ENCODE measurements around the gene ZDHHC7. TPM values are rescaled to one million over a fixed set of nuclear protein-coding genes. Genes with fewer than 3 reads are reported as not detected.

The ZDHHC7 gene
- total RNA-seq, 6 donors from 2014 or later: 77.4 to 112 (median 92.7) TPM

DNA sequence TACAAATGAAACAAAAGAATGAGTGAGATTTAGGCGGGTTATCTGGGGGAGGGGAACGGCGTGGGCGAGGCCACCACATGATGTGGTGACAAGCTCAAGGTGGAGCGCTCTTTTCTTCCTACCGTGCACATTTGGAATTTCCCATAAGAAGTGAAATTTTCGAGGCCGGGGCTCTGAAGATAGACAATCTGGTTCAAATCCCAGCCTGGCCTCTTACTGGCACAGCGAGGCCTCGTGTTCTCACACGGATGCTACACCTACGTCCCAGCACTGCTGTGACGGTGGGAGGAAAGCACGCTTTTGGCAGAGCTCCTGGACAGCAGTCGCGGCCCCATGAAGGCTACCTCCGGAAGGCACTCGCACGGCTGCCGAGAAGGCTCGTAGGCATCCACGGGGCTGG is 25.2 kb downstream of the ZDHHC7 start:
- WGBS, 2 donors: 94 to 96% methylated on average over 17 to 22 of the region's 22 CpGs
- H3K36me3 ChIP-seq: peaks cover 36 to 77% (median 59%) of the 10 kb centered on the region in 4 donors

DNA sequence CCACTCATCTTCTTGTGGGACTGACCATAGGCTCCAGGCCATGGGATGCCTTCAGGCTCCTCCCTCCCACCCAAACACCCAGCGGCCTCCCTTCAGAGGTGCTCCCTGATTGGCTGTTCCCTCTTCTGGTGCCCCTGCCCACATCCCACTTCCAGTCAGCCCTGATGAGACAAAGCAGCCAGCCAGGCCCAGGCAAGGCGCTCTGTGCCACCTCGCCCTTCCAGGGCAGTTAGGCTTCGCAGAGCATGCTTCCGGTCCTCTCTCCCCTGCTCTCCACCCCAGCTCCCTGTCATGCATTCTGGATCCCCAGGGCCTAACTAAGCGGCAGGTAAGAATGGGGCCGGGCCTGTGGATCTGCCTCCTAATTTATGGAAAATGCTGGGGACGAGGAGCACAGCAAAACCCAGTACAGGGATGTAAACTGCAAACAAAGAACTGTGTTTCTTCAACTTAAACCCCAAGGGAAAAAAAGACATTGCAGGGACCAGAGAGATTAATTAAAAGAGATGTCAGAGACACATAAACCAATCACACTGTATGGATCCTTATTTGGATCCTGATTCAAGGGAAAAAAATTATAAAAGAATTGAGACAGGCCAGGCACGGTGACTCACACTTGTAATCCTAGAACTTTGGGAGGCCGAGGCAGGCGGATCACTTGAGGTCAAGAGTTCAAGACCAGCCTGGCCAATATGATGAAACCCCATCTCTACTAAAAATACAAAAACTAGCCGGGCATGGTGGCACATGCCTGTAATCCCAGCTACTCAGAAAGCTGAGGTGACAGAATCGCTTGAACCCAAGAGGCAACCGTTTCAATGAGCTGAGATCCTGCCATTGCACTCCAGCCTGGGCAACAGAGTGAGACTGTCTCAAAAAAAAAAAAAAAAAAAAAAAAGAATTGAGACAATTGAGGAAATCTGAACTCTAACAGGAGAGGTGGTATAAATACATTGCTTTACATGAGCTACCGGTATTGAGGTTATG is 26.0 kb downstream of the ZDHHC7 start:
- H3K4me1 ChIP-seq: peaks cover 11 to 35% (median 26%) of the 10 kb centered on the region in 4 donors
- H3K9me3 ChIP-seq: no peaks in the 10 kb centered on the region
- peaks cover 36 to 78% (median 62%) of the 10 kb centered on the region in 4 donors for H3K36me3 ChIP-seq
- no peaks in the 10 kb centered on the region for H3K27me3 ChIP-seq
- ATAC-seq (ENCODE audit: low FRiP score in 2 of 2) (peak in 1 of 2 donors; percentile 12), DNase-seq (no peak)
- TF ChIP-seq POLR2AphosphoS5 (IDR thresholded peaks at IDR 0.05) (no peak), EP300 (IDR thresholded peaks at IDR 0.05) (no peak), POLR2A (IDR thresholded peaks at IDR 0.05) (no peak)
- TF ChIP-seq, protein P1, sequence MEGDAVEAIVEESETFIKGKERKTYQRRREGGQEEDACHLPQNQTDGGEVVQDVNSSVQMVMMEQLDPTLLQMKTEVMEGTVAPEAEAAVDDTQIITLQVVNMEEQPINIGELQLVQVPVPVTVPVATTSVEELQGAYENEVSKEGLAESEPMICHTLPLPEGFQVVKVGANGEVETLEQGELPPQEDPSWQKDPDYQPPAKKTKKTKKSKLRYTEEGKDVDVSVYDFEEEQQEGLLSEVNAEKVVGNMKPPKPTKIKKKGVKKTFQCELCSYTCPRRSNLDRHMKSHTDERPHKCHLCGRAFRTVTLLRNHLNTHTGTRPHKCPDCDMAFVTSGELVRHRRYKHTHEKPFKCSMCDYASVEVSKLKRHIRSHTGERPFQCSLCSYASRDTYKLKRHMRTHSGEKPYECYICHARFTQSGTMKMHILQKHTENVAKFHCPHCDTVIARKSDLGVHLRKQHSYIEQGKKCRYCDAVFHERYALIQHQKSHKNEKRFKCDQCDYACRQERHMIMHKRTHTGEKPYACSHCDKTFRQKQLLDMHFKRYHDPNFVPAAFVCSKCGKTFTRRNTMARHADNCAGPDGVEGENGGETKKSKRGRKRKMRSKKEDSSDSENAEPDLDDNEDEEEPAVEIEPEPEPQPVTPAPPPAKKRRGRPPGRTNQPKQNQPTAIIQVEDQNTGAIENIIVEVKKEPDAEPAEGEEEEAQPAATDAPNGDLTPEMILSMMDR (IDR thresholded peaks at IDR 0.05): no peak
- 81 to 85% methylated on average over 15 of the region's 15 CpGs for WGBS, 2 donors
- peak overlapping the region in 3 of 4 donors; percentile 11 to 75 (median 33) for H3K27ac ChIP-seq
- H3K4me3 ChIP-seq: no peak overlapping the region

More for the DNA sequence above, 25.2 kb downstream of the ZDHHC7 start:
- H3K4me3 ChIP-seq: no peak overlapping the region
- no peak for ATAC-seq (ENCODE audit: low FRiP score in 2 of 2)
- H3K27ac ChIP-seq: peak overlapping the region in 1 of 4 donors; percentile 33
- H3K27me3 ChIP-seq: no peaks in the 10 kb centered on the region
- no peak for DNase-seq
- H3K9me3 ChIP-seq: no peaks in the 10 kb centered on the region
- no peak for TF ChIP-seq POLR2A (IDR thresholded peaks at IDR 0.05)
- no peak for TF ChIP-seq EP300 (IDR thresholded peaks at IDR 0.05)
- TF ChIP-seq POLR2AphosphoS5 (IDR thresholded peaks at IDR 0.05): no peak
- TF ChIP-seq, protein P1 (IDR thresholded peaks at IDR 0.05): no peak
- peaks cover 11 to 35% (median 26%) of the 10 kb centered on the region in 4 donors for H3K4me1 ChIP-seq

DNA sequence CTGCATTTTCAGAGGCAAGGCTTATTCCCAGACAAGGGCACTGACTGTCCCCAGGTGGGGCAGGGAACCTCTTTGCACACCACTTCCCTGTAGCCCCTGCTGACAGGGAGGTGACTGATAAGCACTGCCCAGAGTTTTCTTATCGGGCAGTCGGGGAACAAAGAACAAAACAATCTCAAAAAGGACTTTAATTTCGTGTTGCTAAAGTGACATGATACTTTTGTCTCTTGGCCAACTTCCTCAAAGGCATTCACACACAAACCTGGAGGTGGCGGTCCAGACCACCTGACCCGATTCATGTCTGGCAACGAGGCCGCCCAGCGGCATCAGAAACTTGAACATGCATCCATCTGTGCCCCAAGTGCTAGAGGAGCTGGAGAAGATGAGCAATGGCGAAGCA is 28.9 kb downstream of the ZDHHC7 start:
- Histone ChIP-seq H3K27me3 (no peaks in the 10 kb centered on the region), H3K36me3 (peaks cover 15 to 78% (median 44%) of the 10 kb centered on the region in 4 donors), H3K4me3 (no peak overlapping the region), H3K27ac (peak overlapping the region in 3 of 4 donors; percentile 54 to 75 (median 70)), H3K9me3 (no peaks in the 10 kb centered on the region), H3K4me1 (peaks cover 16 to 45% (median 33%) of the 10 kb centered on the region in 4 donors)
- WGBS, 2 donors: 53 to 59% methylated on average over 9 of the region's 9 CpGs
- TF ChIP-seq EP300 (IDR thresholded peaks at IDR 0.05) (no peak), POLR2AphosphoS5 (IDR thresholded peaks at IDR 0.05) (no peak)
- TF ChIP-seq, protein P1 (IDR thresholded peaks at IDR 0.05): peak in 3 of 6 experiments; percentile 33 to 50 (median 33)
- ATAC-seq (ENCODE audit: low FRiP score in 2 of 2): peak in 1 of 2 donors; percentile 23
- DNase-seq: peak in 1 of 2 donors; percentile 67

DNA sequence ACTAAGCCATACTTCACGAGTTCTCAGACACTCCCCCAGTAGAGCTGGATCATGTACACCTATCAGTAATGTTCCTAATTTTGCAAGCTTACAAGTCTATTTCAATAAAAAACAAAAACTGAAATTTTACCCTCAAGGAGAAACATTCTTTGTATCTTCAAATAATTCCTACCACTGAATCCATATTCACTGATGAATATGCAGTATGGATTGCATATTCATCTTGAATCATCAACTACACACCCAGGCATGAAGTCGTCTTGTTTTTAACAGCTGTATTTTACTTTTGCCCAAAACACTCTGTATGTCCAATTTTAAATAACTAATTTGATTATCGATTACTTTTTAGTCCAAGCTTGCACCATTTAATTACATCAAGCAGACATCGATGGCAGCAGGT is 31.8 kb downstream of the ZDHHC7 start:
- no peaks in the 10 kb centered on the region for H3K9me3 ChIP-seq
- WGBS, 2 donors: 91 to 94% methylated on average over 4 of the region's 4 CpGs
- H3K36me3 ChIP-seq: peaks cover 23 to 81% (median 53%) of the 10 kb centered on the region in 4 donors
- H3K27ac ChIP-seq: no peak overlapping the region
- H3K4me1 ChIP-seq: peaks cover 21 to 49% (median 36%) of the 10 kb centered on the region in 4 donors
- TF ChIP-seq POLR2AphosphoS5 (IDR thresholded peaks at IDR 0.05): no peak
- DNase-seq: no peak
- H3K27me3 ChIP-seq: no peaks in the 10 kb centered on the region
- ATAC-seq (ENCODE audit: low FRiP score in 2 of 2): no peak
- H3K4me3 ChIP-seq: no peak overlapping the region

DNA sequence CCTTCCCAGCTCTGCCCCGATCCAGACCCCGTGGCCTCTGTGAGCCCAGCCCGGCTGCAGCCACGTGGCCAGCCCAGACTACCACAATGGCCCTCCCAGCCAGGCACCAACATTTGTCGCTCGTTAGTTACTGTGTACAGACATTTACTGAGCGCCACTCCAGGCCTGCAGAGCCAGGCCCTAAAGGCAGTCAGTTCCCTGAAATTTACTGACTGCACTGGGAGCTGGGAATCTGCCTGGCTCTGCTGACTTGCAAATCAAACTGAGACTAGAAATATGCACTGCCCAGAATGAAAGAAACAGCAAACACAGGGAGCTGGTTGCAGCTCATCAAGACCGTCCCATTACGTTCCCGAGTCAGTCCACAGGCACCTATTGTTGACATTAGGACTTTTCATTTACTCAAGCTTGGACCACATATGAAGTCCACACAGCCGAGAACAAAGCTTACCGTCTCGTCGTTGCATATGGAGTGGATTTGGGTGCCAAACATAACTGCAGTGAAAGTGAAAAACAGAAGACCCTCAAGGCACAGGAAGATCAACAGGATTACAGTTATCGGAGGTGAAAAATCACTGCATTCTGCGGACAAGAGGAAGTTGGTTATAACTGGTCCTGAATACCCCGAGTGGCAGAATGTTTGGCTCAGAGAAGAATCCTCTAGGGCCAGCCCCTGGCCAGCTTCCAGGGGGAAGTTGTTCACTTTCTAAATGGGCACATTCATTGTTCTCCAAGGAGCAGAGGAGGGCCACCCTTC is 34.5 kb downstream of the ZDHHC7 start:
- peak; percentile 39 to 66 for ATAC-seq (ENCODE audit: low FRiP score in 2 of 2)
- Histone ChIP-seq H3K27me3 (no peaks in the 10 kb centered on the region), H3K4me3 (no peak overlapping the region), H3K9me3 (no peaks in the 10 kb centered on the region), H3K36me3 (peaks cover 23 to 83% (median 53%) of the 10 kb centered on the region in 4 donors), H3K4me1 (peaks cover 19 to 45% (median 34%) of the 10 kb centered on the region in 4 donors), H3K27ac (peak overlapping the region; percentile 47 to 63 (median 54))
- TF ChIP-seq POLR2A (IDR thresholded peaks at IDR 0.05) (no peak), EP300 (IDR thresholded peaks at IDR 0.05) (no peak), POLR2AphosphoS5 (IDR thresholded peaks at IDR 0.05) (no peak)
- TF ChIP-seq, protein P1 (IDR thresholded peaks at IDR 0.05): no peak
- WGBS, 2 donors: 38 to 52% methylated on average over 10 to 17 of the region's 17 CpGs
- DNase-seq: peak in 1 of 2 donors; percentile 87

Measured in upper lobe of left lung (tissue), 6 donors.